Ascending aorta (tissue), 2 donors: ENCODE results near the gene ADAMTS17. TPM values are rescaled to one million over a fixed set of nuclear protein-coding genes. Genes with fewer than 3 reads are reported as not detected.
A peak's percentile ranks its signal among the peaks of the same experiment; 100 is the strongest.

ENCODE experiments used
- DNase-seq, 2 donors: peaks; one replicate each; pipeline ENCODE4 v3.0.0-alpha.2; 2019; ENCODE audit warnings: low spot score in 2 of 2
- H3K27ac ChIP-seq, 2 donors: fragments of 200-600 bp; sonication (generic); one replicate each; pipeline ENCODE4 v1.5.1; 2016 to 2017; ENCODE audit warnings: mild to moderate bottlenecking in 1 of 2
- H3K27me3 ChIP-seq: fragments of 200-600 bp; sonication (generic); one replicate; pipeline ENCODE4 v1.5.1; 2017
- H3K36me3 ChIP-seq, 2 donors: fragments of 200-600 bp; sonication (generic); one replicate each; pipeline ENCODE4 v1.5.1; 2016
- H3K4me1 ChIP-seq, 2 donors: fragments of 200-600 bp; sonication (generic); one replicate each; pipeline ENCODE4 v1.5.1; 2016 to 2017; ENCODE audit warnings: mild to moderate bottlenecking in 1 of 2
- H3K4me3 ChIP-seq, 2 donors: fragments of 200-600 bp; sonication (generic); one replicate each; pipeline ENCODE4 v1.5.1; 2016 to 2017; ENCODE audit warnings: mild to moderate bottlenecking in 1 of 2
- H3K9me3 ChIP-seq, 2 donors: fragments of 200-600 bp; sonication (generic); one replicate each; pipeline ENCODE4 v1.5.1; 2016
- CTCF ChIP-seq, 3 experiments: fragments of 200-600 bp in 2 of 3; fragments of 450-650 bp in 1 of 3; sonication (generic) in 2 of 3; IDR thresholded peaks; one replicate each; pipeline ENCODE4 v1.5.1; 2016 to 2019; ENCODE audit warnings: antibody characterized with exemption in 3 of 3, mild to moderate bottlenecking in 1 of 3, moderate library complexity in 1 of 3
- intact Hi-C: fragments of 100-400 bp; cut with DNase I; formaldehyde crosslinking; loops from one replicate; pipeline ENCODE4 v1.15.1; 2023
- total RNA-seq: library from RNA; depleted of rRNA; stranded (reverse); fragments of >200 nt; gene quantifications from one replicate; pipeline ENCODE4 v1.1.0, GENCODE V29; 2016

The ADAMTS17 gene
- total RNA-seq, 1 donor from 2014 or later, result 2.8 TPM

GRCh38 chr15:100115711-100116090 is 226.1 kb downstream of the ADAMTS17 start:
- intact Hi-C loops, result loop anchor here (2.0 kb wide), 1 partner anchor 227 kb away; no protein-coding TSS in a partner anchor
- H3K4me1 ChIP-seq, result peaks cover 38 to 48% of the 10 kb centered on the region in 2 donors
- H3K27me3 ChIP-seq, result no peaks in the 10 kb centered on the region
- no peaks in the 10 kb centered on the region for H3K36me3 ChIP-seq
- no peak for DNase-seq
- H3K27ac ChIP-seq, result peak overlapping the region; percentile 90 to 96
- H3K4me3 ChIP-seq, result no peak overlapping the region
- no peak for TF ChIP-seq CTCF (IDR thresholded peaks at IDR 0.05)
- H3K9me3 ChIP-seq, result peaks cover 0 to 2% of the 10 kb centered on the region in 2 donors

- DNase-seq, result no peak
- no peak for TF ChIP-seq CTCF (IDR thresholded peaks at IDR 0.05)
- intact Hi-C loops, result loop anchor here (2.0 kb wide), 1 partner anchor 228 kb away; no protein-coding TSS in a partner anchor
- Histone ChIP-seq H3K4me1 (peaks cover 39 to 53% of the 10 kb centered on the region in 2 donors), H3K4me3 (peak overlapping the region in 1 of 2 donors; percentile 56), H3K27ac (peak overlapping the region; percentile 90 to 96), H3K36me3 (no peaks in the 10 kb centered on the region), H3K9me3 (no peaks in the 10 kb centered on the region), H3K27me3 (no peaks in the 10 kb centered on the region)
Measured at GRCh38 chr15:100115066-100115710, 226.6 kb downstream of the ADAMTS17 start.

GRCh38 chr15:100114571-100114970 is 227.2 kb downstream of the ADAMTS17 start:
- TF ChIP-seq CTCF (IDR thresholded peaks at IDR 0.05), result no peak
- DNase-seq, result no peak
- intact Hi-C loops, result loop anchor here (2.0 to 5.0 kb wide), 4 partner anchors 72 to 228 kb away; no protein-coding TSS in a partner anchor
- no peaks in the 10 kb centered on the region for H3K36me3 ChIP-seq
- H3K4me1 ChIP-seq, result peaks cover 39 to 53% of the 10 kb centered on the region in 2 donors
- peak overlapping the region; percentile 47 to 56 for H3K4me3 ChIP-seq
- no peaks in the 10 kb centered on the region for H3K9me3 ChIP-seq
- peak overlapping the region; percentile 90 to 96 for H3K27ac ChIP-seq
- no peaks in the 10 kb centered on the region for H3K27me3 ChIP-seq

- peak; percentile 64 to 94 for DNase-seq
- Histone ChIP-seq H3K36me3 (no peaks in the 10 kb centered on the region), H3K4me1 (peaks cover 39 to 53% of the 10 kb centered on the region in 2 donors), H3K27me3 (no peaks in the 10 kb centered on the region), H3K4me3 (peak overlapping the region; percentile 47 to 56), H3K27ac (peak overlapping the region; percentile 90 to 96), H3K9me3 (no peaks in the 10 kb centered on the region)
- no peak for TF ChIP-seq CTCF (IDR thresholded peaks at IDR 0.05)
- intact Hi-C loops, result loop anchor here (2.0 to 5.0 kb wide), 4 partner anchors 72 to 229 kb away; no protein-coding TSS in a partner anchor
Measured at GRCh38 chr15:100114100-100114499, 227.7 kb downstream of the ADAMTS17 start.

- intact Hi-C loops, result loop anchor here (2.0 to 5.0 kb wide), 4 partner anchors 71 to 229 kb away; no protein-coding TSS in a partner anchor
- peak in 1 of 2 donors; percentile 76 for DNase-seq
- Histone ChIP-seq H3K4me3 (peak overlapping the region in 1 of 2 donors; percentile 56), H3K9me3 (no peaks in the 10 kb centered on the region), H3K27ac (peak overlapping the region; percentile 90 to 96), H3K27me3 (no peaks in the 10 kb centered on the region), H3K36me3 (no peaks in the 10 kb centered on the region), H3K4me1 (peaks cover 39 to 53% of the 10 kb centered on the region in 2 donors)
- TF ChIP-seq CTCF (IDR thresholded peaks at IDR 0.05), result no peak
Measured at GRCh38 chr15:100113351-100114080, 228.3 kb downstream of the ADAMTS17 start.
